Activated T-helper 9 cell treated with anti-CD3 and anti-CD28 coated beads, Interleukin-2, amount 50 U/mL, for 16 hours (primary cell): ENCODE data around the gene FCMR.
A peak's percentile ranks its signal among the peaks of the same experiment; 100 is the strongest.

Experiments used
- DNase-seq: peaks from one replicate; pipeline ENCODE4 v3.0.0-alpha.2; 2020; ENCODE audit warnings: low read depth

Gene FCMR

DNA sequence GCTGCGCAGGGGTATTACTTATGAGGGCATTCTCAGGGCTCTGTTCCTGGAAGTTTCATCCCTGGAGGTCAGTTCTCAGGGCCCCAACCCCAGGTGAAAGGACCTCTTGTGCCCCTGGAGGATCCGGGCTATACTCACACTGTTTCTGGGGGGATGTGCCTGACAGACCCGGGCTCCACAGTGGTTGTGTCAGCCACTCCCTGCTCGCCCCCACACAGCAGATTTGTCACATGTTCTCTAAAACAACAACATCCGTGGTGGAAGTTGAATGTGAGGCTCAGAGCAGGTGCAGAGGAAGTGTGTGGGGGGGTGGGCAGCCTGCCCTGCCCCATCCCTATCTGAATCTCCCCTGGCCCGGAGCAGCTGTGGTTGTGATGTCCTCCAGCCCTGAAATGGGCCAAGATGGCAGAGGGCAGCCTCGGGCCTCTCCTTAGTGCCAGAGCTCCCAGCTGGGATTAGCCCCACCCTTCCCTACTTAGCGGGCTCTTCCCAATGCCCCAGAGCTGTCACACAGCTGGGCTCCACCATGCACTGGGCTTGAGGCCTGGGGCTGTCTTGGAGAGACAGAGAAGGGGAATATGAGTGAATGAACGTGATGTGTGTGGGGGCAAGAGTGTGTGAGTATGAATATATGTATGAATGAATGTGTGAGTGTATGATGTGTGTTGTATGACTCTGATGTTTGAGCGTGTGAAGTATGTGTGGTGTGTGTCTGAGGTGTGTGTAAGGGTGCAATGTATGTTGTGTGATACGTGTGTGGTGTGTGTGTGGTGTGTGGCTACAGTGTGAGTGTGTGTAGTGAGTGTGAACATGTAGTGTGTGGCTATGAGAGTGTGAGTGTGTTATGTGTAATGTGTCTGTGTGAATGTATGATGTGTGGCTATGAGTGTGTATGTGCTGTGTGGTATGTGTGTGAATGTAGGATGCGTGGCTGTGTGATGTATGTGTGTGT, 1.5 kb upstream of the FCMR start:
- DNase-seq = peak; percentile 44

DNA sequence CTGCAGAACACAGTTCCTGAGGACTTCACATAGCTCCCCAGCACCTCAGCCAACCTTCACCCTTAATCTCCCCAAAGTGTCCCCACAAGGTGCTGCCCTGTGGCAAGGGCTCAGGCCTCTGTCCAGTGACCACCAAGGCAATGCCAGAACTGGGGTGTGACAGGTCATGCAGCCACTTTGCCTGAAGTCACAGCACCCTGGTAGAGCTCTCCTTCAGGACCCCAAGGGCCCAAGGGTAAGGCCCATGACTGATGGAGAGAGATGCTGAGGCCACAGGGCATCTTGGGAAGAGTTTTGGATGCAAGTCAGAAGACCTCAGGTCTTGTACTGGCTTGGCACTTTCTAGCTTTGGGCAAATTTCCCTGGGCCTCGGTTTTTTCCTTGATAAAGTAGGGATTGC, 783 bp upstream of the FCMR start:
- DNase-seq = no peak

DNA sequence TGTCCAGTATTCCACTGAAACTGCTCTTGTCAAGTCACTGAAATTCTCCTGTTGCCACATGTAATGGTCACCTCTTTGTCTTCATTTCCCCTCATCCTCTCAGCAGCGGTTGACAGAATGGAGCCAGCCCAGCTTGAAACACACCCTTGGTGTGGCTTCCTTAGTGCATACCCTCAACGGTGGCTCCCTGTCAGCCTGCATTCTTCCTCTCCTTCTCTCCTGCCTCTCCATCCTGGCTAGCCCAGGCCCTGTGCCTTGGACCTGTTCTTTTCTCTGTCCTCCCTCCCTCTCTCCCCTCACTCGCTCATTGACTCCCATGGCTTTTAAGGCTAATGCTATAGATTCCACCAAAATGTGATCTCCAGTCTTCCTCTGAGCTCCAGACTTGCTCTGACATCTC, 3.7 kb downstream of the FCMR start:
- DNase-seq = no peak

DNA sequence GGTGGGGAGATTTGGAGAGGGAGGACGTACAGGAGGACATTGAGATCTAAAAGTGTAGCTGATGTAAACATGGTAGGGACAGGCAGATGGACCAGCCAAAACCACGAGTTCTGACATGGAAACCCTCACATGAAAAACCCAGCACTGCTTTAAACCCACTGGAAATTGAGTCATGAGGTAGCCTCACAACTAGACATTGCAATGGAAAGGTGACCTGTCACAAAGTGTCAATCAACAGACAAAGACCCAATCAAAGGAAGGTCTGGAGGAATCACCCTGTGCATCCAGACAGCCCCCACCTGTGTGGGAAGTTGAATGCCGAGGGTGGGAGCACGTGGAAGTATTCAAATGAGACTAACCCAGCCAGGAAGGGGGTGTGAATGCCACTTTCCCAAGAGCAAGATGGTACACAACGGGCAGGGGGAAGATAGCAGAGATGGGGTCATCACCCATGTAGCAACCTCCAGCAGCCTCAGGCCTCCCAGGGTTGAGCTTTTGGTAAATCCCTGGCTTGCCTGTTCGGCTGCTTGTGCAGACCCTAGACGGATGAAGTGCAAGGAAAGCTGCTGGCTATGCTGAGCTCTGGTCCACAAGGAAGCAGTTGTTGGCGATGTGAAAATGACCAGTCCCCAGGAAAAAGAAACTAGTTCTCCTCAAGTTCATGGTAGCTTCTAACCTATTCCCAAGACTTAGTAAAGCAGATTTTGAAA, 5.6 kb downstream of the FCMR start:
- DNase-seq = no peak

DNA sequence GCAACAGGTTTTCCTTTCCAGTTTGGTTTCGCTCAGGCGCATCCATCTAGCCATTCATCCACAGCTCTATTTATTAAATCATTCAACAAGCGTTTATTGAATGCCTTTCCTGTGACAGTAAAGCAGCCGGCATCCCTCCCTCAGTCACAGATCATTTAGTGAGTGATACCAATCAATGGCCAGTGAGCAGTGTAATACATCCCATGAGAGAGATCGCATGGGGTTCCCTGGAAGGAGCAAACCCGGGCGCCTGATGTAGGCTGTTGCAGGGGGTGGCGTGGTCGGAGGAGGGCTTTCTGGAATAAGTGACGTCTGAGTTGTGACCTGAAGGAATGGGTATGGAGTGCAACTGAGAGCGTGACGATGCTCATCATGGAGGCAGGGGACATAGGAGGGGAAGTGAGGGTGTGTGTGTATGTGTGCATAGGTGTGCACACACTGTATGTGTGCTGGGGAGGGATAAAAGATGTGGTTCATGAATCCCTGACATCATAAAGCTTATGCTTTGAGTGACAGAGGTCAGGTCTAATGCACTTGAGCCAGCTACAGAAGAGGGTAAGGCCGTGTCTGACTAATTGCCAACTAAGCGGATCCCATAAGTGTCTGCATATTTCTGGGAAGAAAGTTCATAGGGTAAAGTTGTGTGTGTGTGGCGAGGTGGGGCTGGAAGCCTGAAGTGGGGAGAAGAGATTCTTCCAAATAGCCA, 6.6 kb downstream of the FCMR start:
- DNase-seq = no peak

DNA sequence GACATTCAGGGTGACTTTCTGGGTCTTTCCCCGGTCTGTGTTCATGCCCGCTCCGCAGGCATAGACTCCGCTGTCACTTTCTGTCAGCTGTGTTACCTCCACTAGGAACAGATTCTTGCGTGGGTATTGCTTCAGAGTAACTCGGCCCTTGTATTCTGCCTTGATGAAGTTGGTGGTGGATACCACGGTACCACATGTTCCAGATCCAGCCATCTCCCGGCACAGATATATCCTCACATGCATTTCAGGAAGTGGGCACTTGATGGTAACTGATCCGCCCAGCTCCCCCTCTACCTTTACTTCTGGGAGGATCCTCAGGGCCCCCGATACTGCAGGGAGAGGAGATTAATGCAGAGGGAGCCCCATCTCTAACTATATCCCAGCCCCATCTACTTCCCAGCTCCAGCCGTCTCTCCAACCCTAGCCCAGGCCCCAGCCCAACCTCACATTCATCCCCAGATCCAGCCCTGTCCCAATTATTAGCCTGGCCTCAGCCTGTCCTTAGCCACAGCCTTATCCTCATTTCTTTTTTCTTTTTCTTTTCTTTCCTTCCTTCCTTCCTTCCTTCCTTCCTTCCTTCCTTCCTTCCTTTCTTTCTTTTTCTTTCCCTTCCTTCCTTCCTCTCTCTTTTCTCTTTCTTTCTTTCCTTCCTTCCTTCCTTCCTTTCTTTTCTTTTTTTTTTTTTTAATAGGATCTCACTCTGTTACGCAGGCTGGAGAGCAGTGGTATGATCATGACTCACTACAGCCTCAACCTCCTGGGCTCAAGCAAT, 7.8 kb downstream of the FCMR start:
- no peak for DNase-seq

DNA sequence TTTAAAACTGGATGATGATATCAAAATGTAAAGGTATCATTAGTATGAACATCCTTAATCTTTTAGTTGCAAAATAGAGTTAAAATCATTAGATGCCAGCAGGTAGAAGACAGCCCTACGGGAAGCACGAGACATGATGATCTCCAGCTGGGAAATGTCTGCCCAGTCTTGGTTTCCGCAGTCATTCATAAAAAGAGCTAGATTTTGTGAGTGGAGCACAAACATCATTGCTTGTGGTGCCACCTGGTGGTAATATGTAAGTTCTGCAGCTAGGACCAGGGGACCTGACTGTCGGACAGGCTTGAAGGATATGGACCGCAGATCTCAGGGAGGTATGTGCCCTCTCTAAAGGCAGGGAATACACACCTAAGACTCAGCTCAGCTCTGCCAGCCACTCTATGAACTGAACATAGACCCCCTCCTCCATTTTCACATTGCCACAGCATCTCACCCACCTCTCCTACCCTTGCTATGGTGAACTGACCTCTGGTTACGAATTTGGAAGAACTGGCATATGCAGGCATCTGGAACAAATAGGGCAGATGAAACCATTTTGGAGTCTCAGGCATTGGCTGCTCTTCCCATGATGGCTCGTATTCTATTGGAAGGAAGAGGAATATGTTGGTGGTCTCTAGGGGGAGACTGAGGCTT, 9.2 kb downstream of the FCMR start:
- DNase-seq = peak; percentile 40

DNA sequence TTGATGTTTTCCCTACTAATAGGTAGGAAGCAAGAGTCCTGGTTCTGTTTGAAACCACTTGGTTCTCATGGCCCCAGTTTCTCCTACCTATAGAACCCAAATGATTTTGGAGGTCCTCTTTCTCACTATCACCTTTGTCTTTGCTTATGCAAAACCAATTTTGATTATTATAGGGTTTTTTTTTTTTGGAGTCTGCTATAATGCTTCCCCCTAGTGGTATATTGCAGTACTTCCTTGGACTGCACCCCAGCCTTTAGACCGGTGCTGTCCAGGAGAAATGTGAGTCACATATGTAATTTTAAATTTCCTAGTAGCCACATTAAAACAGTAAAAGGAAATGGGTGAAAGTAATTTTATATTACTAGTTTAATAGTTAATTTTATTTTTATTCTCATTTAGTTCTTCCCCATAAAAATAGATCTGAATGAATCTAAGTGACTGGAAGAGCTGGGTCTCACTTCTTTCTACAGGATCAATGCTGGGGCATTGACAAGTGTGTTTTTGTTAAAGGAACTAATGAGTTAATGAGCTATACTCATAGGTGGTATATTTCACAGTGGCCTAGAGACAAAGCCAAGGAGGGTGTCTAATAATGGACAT, 10.6 kb downstream of the FCMR start:
- no peak for DNase-seq

DNA sequence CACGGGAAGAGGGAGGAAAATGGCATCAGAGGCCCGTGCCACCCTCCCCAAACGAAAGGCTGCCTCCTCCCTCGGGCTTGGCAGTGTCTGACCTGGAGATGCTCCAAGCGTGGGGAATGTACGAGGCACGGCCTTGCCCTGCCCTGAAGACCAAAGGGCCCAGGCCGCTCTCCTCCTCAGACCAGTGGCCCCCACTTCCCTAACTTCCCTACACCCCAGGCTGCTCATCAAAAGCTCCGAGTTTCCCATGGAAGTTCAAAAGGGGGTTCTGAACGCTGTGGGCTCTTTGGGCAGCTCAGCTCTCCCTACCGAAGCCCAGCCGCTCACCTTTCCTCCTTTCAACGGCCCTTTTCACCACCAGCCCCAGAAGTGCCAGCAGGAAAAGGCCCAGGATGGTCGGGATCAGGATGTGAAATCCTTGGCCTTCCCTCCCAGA, 11.8 kb downstream of the FCMR start:
- no peak for DNase-seq

DNA sequence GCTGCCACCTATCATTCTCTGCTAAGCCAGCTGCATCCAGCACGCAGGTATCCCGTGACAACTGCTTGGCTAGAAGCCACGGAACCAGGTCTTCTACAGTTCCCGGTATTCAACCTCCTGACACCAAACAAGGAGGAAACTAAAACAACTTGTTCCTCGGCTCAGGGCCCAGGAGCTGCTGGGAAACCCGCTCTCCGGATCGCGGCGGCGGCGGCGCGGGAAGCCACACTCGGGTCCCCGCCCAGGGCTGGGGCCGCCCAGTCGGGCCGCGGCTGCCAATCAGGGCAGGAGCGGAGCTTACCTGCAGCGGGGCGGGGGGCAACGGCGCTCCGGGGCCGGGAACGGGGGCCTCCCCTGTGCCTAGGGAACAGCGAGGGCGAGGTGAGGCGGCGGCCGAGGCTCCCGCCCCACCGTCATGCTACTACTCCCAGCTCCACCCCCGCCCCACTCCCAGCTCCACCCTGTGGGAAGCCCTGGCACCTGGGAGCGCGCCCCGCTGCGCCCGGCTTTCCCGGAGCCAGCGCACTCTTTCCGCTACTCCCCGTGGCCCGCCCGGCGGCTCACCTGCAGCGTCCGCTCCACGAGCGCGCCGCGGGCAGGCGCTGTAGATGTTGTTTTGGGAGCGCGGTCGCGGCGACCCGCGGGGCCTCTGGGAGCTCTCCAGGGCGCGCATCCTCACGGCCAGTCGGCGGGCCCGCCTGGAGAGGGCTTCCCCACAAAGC, 12.4 kb downstream of the FCMR start:
- DNase-seq = peak; percentile 33

DNA sequence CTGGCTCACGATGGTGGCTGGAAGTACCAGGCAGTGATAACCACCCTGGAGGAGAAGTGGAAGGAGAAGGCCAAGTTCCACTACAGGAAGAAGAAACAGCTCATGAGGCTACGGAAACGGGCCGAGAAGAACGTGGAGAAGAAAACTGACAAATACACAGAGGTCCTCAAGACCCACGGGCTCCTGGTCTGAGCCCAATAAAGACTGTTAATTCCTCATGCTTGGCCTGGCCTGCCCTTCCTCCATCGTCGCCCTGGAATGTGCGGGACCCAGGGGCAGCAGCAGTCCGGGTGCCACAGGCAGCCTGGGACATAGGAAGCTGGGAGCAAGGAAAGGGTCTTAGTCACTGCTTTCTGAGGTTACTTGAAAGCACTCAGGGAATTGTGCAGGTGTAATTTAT, 13.7 kb downstream of the FCMR start:
- no peak for DNase-seq

DNA sequence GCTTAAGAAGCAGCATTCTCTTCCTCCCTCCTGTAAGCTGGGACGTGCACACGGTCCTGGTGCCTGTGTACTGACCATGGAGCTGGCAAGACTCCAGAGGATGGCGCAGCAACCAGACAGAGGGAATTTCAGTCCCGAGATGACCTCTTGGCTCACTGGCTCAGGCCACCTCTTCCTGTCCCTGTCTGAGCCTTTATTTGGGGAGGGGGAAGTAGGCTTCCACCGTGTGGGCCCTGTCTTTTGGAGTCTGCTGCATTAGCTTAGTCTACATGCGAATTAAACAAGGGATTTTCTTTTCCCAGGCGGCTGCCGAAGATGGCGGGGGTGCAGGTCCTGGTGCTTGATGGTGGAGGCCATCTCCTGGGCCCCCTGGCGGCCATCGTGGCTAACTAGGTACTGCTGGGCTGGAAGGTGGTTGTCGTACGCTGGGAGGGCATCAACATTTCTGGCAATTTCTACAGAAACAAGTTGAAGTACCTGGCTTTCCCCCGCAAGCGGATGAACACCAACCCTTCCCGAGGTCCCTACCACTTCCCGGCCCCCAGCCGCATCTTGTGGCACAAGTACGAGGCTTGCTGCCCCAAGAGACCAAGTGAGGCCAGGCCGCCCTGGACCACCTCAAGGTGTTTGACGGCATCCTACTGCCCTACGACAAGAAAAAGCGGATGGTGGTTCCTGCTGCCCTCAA, 14.3 kb downstream of the FCMR start:
- no peak for DNase-seq

DNA sequence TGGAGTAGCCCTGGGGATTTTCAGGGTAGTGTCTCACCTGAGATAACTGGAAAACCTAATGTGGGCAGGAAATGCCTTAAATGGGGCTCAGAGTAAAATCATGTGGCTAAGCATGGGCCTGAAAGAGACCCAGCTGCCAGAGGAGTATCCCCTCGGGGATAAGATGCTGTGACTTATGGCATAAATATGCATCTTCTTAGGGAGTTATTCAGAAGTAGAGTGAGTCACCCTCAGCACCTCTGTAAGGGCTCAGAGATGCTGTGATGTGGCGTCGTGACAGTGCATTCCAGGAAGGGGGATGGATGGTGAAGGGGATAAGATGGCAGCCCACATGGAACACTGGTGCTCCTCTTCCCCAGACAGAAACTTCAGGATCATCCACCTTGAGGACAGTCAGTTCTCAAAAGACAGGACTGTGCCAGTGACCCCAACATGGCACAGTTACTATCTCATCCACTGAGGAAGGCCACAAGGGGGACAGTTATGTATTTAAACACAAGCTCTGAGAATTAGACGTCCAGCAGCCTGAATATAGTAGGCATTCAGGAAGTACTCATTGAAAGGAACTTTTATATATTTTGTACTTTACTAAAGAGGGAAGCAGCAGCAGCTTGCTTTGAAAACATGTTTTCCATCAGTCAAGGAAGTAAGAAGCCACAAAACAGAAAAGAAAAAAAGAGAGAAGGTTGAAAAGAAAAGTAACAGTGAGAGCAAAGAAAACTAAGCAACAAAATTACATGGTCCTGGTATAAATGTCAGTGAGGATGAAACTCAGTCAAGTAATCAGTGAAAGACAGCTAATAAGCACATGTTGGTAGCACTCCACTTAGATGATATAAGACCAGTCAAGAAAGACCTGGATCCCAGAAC, 16.2 kb downstream of the FCMR start:
- no peak for DNase-seq

DNA sequence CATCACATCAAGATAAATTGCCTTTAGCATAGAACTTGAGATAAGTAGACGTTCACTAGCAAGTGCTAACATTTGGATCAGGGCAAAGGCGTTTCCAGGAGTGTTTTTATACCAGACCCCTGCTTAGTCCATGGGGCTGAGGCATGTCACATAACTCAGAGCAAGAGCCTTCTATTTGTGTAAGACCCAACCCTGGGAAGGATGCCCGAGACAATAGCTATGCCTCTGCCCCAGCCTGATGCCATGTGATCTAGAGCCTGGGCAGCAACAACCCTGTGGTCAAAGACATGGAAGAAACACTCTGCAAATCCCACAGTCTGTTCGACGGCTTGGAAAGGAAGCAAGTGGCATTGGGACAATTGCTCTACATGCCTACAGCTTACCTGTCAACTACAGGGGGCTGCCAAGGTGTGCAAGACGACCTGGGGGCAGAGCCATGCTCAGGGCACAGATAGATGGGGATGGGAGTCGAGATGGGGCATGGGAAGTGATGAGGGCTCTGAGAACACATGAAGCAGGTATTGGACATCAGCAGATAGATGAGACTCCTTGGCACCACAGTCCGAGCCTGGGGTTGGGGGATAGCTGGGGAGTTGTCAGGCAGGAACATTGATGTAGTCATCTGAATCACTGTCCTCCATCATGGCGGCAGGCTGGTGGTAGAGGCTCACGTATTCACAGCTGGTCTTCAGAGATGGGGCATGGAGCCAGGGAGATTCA, 17.2 kb downstream of the FCMR start:
- DNase-seq = no peak

DNA sequence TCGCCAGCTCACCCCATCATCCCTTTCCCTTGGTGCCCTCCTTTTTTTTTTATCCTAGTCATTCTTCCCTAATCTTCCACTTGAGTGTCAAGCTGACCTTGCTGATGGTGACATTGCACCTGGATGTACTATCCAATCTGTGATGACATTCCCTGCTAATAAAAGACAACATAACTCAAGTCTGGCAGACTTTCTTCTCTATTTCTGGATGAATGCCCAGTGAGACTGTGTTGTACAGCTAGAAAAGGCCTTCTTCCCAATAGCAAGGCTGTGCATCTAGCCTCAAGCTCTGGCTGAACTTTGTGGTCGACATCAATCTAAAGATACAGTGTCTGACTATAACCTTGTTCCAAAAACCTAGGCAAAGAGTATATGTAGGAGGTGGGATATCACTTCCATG, 18.1 kb downstream of the FCMR start:
- DNase-seq = no peak

DNA sequence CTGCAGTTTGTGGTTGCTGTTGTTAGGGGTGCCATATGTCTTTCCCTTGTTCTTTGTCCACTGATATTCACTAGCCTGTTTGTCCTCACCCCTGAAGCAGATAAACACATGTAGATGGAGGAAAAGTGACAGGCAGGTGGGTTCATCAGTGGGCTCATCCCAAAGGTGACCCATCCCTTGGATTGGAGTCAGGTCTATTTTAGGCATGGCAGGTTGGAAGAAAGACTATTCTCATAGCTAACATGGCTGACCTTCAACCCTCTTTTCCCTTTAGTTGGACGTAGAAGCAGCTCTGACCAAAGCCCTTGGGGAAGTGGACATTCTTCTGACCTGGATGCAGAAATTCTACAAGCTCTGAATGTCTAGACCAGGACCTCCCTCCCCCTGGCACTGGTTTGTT, 19.0 kb downstream of the FCMR start:
- no peak for DNase-seq

DNA sequence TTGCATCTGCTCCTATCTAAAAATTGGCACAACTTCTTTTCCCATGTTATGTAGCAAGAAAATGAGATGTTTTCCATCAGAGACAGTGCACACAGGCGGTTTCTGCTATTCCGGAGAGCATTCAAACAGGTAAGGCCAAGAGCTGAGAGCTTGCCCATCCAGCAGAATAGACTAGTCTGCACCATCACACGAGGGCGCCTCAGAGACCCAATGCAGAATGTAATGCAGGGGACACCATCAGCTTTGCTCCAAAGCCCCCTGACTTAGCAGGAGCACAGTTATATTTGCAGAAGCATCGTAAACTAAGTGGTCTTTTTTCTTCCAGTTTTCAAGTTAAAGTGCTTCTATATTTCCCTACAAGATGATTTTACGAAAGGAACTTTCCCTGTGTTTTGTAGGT, 19.8 kb downstream of the FCMR start:
- no peak for DNase-seq

DNA sequence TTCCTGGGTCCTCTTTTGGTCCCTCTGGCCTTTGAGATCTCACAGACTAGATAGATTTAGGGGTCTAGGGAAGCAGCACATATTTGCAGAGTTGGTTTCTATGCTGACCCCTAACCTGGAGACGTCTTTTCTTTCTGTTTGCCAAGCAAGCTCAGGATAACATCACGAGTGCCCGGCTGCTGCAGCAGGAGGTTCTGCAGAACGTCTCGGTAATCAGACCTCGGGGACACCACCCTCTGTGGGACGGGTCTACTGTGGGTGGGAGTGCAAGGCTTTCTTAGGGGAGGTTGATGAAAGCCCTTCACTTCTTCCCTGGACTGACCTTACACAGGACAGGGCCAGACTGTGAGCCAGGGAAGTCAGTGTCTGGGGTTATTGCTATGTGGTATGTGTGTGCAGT, 21.6 kb downstream of the FCMR start:
- DNase-seq = no peak
